Measurements from ENCODE around the gene VWA3B.

DNA sequence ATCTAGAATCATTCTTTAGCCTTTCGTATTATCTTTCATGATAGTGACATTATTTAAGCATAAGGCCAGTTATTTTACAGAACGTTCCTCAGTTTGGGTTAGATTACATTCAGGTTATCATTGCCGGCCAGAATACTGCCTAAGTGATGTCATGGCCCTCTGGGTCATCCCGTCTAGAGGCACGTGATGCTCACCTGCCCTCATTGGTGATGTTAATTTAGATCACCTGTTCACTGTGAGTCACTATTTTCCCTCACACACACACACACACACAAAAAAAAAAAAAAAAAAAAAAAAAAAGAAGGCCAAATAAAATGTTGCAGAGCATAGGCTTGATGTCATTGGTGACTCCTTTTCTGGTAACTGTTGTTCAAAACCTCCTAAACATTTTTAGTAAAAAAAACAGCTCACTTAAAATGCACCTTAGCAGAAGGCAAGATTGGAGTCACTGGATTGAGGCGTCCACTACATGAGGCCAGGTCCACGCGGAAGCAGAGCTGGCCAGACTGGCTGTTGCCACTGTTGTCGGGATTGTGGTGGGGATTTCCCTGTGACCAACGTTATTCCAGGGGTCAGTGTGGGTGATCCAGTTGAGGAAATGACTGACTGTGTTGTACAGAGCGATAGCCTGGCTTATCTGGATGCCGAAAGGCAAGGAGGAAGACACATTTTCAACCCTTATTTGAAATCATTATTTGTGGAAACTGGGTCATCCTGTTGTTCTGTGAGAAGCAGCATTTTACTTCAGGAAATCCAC is 207.1 kb downstream of the VWA3B start:
- TF ChIP-seq, protein P1, sequence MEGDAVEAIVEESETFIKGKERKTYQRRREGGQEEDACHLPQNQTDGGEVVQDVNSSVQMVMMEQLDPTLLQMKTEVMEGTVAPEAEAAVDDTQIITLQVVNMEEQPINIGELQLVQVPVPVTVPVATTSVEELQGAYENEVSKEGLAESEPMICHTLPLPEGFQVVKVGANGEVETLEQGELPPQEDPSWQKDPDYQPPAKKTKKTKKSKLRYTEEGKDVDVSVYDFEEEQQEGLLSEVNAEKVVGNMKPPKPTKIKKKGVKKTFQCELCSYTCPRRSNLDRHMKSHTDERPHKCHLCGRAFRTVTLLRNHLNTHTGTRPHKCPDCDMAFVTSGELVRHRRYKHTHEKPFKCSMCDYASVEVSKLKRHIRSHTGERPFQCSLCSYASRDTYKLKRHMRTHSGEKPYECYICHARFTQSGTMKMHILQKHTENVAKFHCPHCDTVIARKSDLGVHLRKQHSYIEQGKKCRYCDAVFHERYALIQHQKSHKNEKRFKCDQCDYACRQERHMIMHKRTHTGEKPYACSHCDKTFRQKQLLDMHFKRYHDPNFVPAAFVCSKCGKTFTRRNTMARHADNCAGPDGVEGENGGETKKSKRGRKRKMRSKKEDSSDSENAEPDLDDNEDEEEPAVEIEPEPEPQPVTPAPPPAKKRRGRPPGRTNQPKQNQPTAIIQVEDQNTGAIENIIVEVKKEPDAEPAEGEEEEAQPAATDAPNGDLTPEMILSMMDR (IDR thresholded peaks at IDR 0.05), result no peak
- no peak for TF ChIP-seq POLR2A (IDR thresholded peaks at IDR 0.05)
